Calu3 (cell line): ENCODE data around the gene NEAT1. TPM values are rescaled to one million over a fixed set of nuclear protein-coding genes. Genes with fewer than 3 reads are reported as not detected.

Experiments used
- BruUV-seq: library from RNA; stranded (reverse); fragments of 400-500 nt; replicated peaks from 2 replicates; lab custom pipeline; 2021; lab: Mats Ljungman, UMichigan
- CTCF ChIA-PET: fragments of 300-600 bp; sonication (Branson Sonifier 250); formaldehyde crosslinking; loops from one replicate; lab custom pipeline; 2022; ENCODE audit warnings: antibody characterized with exemption; lab: Charles Lee
- DNase-seq: peaks from one replicate; pipeline ENCODE4 v3.0.0; 2022
- H3K27ac Mint-ChIP-seq: one replicate; pipeline ENCODE4 v1.8.0; 2022; ENCODE audit warnings: mixed read lengths; ENCODE audit not compliant: unreplicated experiment
- H3K27me3 Mint-ChIP-seq: one replicate; pipeline ENCODE4 v1.8.0; 2022; ENCODE audit warnings: mixed read lengths; ENCODE audit not compliant: unreplicated experiment
- H3K36me3 Mint-ChIP-seq: one replicate; pipeline ENCODE4 v1.8.0; 2022; ENCODE audit warnings: mild to moderate bottlenecking, moderate library complexity, mixed read lengths; ENCODE audit not compliant: insufficient read depth, unreplicated experiment
- H3K4me1 Mint-ChIP-seq: one replicate; pipeline ENCODE4 v1.8.0; 2022; ENCODE audit warnings: mild to moderate bottlenecking, low read depth, mixed read lengths; ENCODE audit not compliant: unreplicated experiment
- H3K4me3 Mint-ChIP-seq: one replicate; pipeline ENCODE4 v1.8.0; 2022; ENCODE audit warnings: mild to moderate bottlenecking, low read depth, moderate library complexity, mixed read lengths; ENCODE audit not compliant: unreplicated experiment
- H3K9me3 Mint-ChIP-seq: one replicate; pipeline ENCODE4 v1.8.0; 2022; ENCODE audit warnings: low read depth, mixed read lengths; ENCODE audit not compliant: unreplicated experiment
- intact Hi-C: fragments of 100-400 bp; cut with micrococcal nuclease; formaldehyde crosslinking; loops from one replicate; pipeline ENCODE4 v1.10.0; 2022; ENCODE audit not compliant: unreplicated experiment
- total RNA-seq: library from RNA; stranded (reverse); gene quantifications from 2 replicates; pipeline ENCODE4 v1.2.3, GENCODE V29; 2022
- TF ChIP-seq, protein P1 (sequence below): fragments of 200-600 bp; IDR thresholded peaks from one replicate; pipeline ENCODE4 v1.8.0; 2022; ENCODE audit warnings: antibody characterized with exemption; ENCODE audit not compliant: unreplicated experiment

NEAT1 gene
- total RNA-seq, 1 experiment from 2014 or later: 605 TPM

DNA sequence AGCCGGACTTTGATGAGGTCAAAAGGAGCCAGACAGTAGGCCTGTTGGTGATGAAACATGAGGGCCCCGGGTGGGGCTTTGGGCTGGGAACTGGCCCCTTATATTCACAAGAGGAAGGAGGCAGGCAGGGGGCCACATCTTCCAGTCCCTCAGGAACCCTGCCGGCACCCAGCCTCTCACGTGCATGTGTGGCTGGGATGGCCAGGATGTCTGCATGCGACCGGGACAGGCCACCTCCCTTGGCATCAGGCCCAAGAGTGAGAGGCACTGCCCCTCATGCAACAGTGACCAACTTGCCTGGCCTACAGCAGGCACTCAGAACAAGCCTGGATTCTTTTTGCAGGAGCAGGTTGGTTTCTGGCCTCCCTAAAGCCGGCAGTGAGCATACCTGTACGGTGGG is 45.6 kb upstream of the NEAT1 start:
- Mint-ChIP-seq H3K4me1 (peaks cover 36% of the 10 kb centered on the region), H3K27me3 (no peaks in the 10 kb centered on the region), H3K36me3 (peaks cover 17% of the 10 kb centered on the region), H3K9me3 (no peaks in the 10 kb centered on the region), H3K4me3 (no peak overlapping the region), H3K27ac (no peak overlapping the region)
- CTCF ChIA-PET: no interaction called here
- intact Hi-C loops: no loop called here
- TF ChIP-seq, protein P1, sequence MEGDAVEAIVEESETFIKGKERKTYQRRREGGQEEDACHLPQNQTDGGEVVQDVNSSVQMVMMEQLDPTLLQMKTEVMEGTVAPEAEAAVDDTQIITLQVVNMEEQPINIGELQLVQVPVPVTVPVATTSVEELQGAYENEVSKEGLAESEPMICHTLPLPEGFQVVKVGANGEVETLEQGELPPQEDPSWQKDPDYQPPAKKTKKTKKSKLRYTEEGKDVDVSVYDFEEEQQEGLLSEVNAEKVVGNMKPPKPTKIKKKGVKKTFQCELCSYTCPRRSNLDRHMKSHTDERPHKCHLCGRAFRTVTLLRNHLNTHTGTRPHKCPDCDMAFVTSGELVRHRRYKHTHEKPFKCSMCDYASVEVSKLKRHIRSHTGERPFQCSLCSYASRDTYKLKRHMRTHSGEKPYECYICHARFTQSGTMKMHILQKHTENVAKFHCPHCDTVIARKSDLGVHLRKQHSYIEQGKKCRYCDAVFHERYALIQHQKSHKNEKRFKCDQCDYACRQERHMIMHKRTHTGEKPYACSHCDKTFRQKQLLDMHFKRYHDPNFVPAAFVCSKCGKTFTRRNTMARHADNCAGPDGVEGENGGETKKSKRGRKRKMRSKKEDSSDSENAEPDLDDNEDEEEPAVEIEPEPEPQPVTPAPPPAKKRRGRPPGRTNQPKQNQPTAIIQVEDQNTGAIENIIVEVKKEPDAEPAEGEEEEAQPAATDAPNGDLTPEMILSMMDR: no peak
- no TSS peak for BruUV-seq
- peak; percentile 35 for DNase-seq

DNA sequence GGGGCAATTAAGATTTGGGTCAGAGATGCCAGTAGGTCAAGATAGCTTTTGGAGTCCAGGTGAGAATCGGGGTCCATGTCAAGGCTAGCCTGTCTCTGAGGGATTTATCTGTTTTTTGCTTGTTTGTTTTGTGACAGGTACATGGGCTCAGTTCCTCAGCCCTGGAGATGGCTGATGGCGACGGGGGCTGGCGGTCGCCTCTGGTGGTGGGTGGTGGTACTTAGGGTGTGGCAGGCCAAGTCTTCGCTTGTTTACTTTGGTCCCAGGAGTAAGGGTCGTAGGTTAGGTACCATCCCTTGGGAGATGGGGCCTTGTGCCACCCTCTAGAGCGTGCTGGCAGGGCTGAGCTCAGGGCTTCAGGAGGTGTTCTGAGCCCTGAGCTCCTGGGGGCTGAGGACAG is 44.8 kb upstream of the NEAT1 start:
- no peak for DNase-seq
- H3K4me3 Mint-ChIP-seq: no peak overlapping the region
- H3K27ac Mint-ChIP-seq: no peak overlapping the region
- H3K36me3 Mint-ChIP-seq: peaks cover 24% of the 10 kb centered on the region
- CTCF ChIA-PET: interaction anchor here (0.5 to 0.7 kb wide), 3 partner anchors 13 to 333 kb away, joined by 4 to 5 read pairs (median 4); no protein-coding TSS in a partner anchor
- no TSS peak for BruUV-seq
- intact Hi-C loops: no loop called here
- H3K4me1 Mint-ChIP-seq: peaks cover 41% of the 10 kb centered on the region
- TF ChIP-seq, protein P1: no peak
- H3K9me3 Mint-ChIP-seq: no peaks in the 10 kb centered on the region
- H3K27me3 Mint-ChIP-seq: no peaks in the 10 kb centered on the region

DNA sequence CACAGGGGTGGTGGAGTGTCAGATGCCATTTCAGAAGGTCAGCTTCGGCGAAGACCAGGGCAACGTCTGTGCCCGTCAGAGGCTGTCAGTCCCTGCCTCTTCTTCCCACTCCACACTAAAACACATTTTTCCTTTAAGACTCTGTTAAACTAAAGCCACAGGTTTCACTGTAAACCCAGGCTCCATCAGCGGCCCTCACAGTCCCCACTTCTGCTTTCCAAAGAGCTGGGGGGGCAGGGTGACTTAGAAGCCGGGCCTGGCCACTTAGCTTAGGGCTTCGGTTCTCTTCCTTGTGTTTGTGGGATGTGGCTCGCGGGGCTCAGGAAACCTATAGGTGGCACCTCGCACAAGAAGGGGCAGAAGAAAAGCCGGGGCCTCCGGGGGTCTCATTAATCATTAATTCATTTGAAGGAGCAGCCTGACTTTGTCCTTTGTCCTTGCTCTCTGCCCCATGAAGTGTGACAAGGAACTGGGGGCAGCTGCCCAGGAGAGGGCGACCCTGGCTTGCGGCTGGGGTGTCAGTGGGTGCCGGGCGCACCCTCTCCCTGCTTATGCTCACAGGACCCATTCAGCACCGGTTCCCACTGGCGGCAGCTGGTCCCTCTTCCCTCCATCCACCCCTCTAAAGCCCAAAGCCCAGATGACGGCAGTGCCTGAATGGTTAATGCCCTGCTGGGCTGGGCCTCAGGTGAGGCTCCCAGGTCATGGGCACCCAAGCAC is 44.2 kb upstream of the NEAT1 start:
- no peak for DNase-seq
- peaks cover 47% of the 10 kb centered on the region for H3K4me1 Mint-ChIP-seq
- BruUV-seq: no TSS peak
- no peaks in the 10 kb centered on the region for H3K27me3 Mint-ChIP-seq
- H3K27ac Mint-ChIP-seq: peak overlapping the region; percentile 39
- H3K4me3 Mint-ChIP-seq: no peak overlapping the region
- TF ChIP-seq, protein P1: no peak
- H3K9me3 Mint-ChIP-seq: no peaks in the 10 kb centered on the region
- CTCF ChIA-PET: interaction anchor here (0.6 to 1.5 kb wide), 3 partner anchors 13 to 234 kb away, joined by 4 to 5 read pairs (median 5); no protein-coding TSS in a partner anchor
- H3K36me3 Mint-ChIP-seq: peaks cover 30% of the 10 kb centered on the region
- intact Hi-C loops: no loop called here

DNA sequence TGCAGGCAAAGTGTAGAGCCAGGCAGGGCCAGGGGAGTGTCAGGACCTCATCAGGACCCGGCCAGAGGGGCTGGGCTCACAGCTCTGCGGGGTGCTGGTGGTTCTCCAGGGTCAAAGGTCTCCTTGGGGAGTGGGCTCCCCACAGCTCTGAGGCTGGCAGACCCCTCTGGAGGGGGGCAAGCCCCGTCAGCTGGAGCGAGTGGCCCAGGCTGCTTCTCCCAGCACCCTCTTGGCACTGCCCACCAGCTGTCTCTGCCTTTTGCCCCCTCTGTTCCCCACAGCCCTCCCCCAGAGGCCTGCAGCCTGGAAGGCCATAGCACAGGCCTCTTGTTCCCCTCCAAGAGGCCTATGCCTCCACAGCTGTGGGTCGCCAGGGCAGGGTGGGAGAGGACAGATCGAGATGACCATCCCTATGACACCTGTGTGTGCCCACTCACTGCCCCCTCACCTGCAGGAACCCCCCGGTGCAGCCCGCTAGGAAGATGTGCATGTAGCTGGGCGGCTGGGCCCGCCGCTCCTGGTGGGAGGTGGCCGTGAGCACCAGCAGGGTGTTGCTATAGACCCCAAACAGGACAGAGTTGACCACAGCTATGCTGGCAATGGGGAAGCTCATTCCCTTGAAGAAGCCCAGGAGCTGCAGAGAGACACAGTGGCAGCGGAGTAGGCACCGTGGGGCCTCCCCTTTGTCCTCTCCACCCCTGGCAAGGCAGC is 43.5 kb upstream of the NEAT1 start:
- no peak overlapping the region for H3K4me3 Mint-ChIP-seq
- H3K4me1 Mint-ChIP-seq: peaks cover 54% of the 10 kb centered on the region
- peak overlapping the region; percentile 39 for H3K27ac Mint-ChIP-seq
- intact Hi-C loops: no loop called here
- H3K36me3 Mint-ChIP-seq: peaks cover 37% of the 10 kb centered on the region
- H3K27me3 Mint-ChIP-seq: no peaks in the 10 kb centered on the region
- no peak for DNase-seq
- H3K9me3 Mint-ChIP-seq: no peaks in the 10 kb centered on the region
- CTCF ChIA-PET: interaction anchor here (1.0 to 1.5 kb wide), 2 partner anchors 8 to 41 kb away, joined by 4 to 5 read pairs; no protein-coding TSS in a partner anchor
- BruUV-seq: no TSS peak
- TF ChIP-seq, protein P1: no peak
